ENCODE data around the gene TBC1D8B. TPM values are rescaled to one million over a fixed set of nuclear protein-coding genes. Genes with fewer than 3 reads are reported as not detected.

The TBC1D8B gene
- polyA plus RNA-seq, 5 donors, result 7.0 to 11.2 (median 10.5) TPM

DNA sequence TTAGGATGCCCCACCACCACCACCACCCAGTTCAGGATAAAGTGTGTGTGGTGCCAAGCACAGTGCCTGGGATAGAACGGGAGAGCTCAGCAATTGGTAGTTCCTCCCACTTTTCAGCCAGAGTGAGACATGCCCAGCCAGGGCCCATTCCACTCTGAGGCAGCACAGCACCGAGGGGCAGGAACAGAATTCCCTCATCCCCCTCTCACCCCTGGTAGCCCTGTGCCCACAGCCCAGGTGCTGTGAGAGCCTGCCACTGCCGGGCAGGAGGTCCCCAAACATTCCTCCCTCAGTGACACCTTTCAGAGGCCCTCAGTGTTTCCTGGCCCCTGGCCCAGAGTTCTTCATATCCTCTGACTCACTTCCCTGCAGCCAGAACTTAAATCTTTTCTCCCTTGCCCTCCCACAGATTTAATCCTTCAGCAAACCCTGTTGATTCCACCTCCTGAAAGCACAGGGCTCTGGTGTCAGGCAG lies 92.5 kb downstream of the TBC1D8B start:
- no peak for DNase-seq

DNA sequence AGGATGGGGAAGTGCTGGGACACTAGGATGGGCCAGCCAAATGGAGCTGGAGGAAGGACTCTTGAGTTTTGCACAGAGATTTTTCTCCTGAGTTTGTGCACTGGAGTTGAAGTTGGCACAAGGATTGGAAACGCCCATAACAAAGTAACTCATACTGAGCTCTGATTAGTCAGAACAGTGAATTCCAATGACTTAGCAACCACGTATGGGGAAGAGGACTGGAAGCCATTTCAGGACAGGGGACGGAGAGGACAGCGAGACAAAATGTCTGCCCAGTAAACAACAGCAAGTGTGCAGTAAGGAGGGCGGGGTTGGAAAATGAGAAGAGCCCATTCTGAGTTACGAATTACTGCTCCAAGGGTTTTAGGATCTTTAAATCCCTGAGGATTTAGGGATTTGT lies 94.8 kb downstream of the TBC1D8B start:
- DNase-seq, result no peak

- DNase-seq, result peak in 1 of 2 donors; percentile 21
Measured at GRCh38 chrX:106898462-106898861, 96.0 kb downstream of the TBC1D8B start.

DNA sequence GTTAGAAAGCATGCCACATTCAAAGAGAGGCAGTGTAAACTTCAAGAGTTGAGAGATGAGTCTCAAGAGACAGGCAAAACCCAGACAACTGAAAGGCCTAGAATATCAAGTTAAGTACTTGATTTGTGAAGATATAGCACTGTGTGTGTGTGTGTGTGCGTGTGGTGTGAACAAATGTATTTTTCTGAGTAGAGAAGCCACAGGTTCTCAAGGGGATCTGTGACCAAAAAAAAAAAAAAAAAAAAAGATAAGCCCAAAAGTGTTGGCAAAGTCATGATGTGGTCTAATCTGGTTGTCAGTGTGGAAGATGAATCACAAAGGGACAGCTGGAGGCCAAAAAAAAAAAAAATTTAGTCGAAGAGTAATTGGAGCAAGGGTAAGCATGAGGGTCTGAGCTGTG lies 96.8 kb downstream of the TBC1D8B start:
- DNase-seq, result no peak

DNA sequence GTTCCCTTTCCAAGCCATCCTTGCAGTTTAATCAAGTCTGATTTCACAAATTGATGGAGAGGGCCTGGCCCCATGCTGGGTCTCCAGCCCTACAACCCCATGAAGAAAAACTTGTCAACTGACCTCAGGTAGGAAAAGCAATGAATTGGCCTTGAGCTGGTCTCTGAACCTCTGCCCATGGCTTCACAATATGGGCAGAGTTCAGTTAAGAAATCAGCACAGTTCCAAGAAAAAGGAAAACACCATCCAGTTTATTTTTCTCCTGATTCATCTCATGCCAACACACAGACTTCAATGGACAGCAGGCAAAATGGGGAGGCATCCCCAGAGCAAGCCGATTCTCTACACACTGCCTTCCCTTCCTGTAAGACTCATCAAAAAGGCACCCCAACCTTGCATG lies 97.4 kb downstream of the TBC1D8B start:
- DNase-seq, result no peak

DNA sequence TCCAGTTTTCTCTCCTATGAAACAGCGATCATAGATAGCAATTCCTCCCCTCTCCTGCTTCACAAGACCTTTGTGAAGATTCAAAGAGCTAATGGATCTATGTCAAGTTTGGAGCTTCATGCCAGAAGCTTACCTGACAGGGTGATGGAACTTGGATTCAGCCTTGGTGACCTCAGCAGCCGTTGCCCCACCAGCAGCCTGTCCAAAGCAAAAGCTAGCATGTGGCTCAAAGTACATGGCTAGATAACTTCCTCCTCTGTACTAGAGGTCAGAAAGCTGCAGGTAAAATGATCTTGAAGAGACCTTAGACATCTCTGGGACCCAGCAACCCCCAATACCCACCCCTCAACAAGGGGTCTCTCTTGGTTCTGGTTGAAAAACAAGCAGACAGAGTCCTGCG lies 98.9 kb downstream of the TBC1D8B start:
- DNase-seq, result no peak

- DNase-seq, result no peak
Measured at GRCh38 chrX:106901781-106902219, 99.3 kb downstream of the TBC1D8B start.

GRCh38 chrX:106902684-106903083 lies 100.2 kb downstream of the TBC1D8B start:
- no peak for DNase-seq

DNA sequence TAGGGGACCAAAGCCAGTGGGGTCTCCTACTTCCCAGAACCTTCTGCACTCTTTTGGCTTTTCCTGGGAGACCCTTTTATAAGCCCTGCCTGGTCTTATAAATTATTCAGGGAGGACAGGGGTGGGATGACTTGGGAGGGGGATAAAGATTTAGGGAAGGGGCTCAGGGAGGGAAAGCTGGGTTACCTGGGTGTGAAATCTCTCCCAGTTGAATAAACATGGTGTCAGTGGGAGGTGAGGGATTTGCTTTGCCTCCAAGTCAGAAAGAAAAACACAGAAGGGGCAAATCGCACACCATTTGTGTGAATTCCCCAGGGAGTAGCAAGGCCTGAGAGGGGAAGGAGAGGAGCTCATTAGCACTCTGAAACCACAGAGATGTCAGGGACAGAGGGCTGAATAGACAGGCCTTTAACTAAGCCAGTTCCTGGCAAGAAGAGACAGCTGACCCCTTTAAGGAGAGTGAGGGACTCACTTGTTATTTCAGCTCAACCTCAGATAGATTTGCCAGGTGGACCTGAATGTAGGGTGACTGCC lies 100.9 kb downstream of the TBC1D8B start, which contains the start of gene RIPPLY1:
Gene RIPPLY1, minus strand, starts transcription at position 51 of the 534 bp plus-strand sequence. CDS start 54 bp downstream, outside the sequence.
- DNase-seq, result no peak

DNA sequence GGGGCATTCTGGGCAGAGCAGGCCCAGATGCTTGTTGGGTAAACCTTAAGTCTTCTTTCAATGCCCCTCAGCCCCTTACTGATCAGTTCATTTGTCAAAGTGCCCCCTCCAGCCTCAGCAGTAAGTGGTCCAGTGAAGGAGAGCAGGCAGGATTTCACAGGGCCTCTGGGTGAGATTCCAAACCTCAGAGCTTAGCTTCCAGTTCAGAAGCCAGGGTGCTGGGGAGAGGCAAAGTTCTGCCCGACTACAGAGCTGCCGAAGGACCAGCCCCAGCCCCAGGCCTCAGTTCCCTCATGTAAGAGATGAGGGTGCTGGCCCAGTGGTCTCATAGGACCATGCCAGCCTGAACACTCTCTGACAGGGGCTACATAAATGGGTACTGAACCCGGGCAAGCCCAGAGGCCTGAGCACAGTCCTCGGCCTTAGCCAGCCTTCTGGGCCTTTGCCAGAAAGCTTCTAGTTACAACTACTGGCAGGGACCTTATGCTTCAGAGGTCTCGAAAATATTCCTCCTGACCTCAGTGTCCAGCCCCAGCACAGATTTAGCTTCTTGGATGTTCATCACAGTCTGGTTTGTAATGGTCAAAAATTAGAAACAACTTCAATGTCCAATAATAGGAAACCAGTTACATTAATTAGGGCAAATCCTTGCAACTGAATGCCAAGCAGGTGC lies 101.5 kb downstream of the TBC1D8B start:
- no peak for DNase-seq

DNA sequence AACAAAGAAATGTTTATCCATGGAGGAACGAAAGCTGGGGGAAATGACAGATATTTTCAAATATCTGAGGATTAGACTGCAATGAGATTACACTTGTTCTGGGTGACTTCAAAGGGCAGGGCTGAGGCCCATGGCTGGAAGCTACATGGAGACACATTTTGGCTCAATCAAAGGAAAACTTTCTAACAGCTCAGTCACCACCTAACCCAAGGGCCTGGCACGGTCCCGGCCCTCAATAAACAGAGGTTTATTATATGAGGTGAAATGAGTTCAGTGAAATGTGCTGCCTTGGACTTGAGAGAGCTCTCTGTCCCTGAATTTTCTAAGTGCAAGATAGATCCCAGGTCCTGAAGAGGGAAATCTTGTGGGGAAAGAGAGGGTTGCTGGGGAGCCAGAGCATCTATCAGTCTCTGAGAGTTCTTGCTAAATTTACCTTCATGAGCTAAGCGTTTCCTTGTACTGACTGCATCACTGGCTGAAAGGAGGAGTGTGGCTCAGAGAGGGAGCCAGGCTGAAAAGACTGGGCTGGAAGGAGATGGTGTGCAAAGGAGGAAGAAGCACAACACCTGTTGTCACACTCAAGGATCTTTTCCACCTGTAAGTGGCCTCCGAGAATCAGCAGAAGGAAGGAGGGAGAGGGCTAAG lies 102.7 kb downstream of the TBC1D8B start:
- DNase-seq, result no peak

- peak; percentile 40 to 42 for DNase-seq
Measured at GRCh38 chrX:106906361-106906760, 103.9 kb downstream of the TBC1D8B start.

DNA sequence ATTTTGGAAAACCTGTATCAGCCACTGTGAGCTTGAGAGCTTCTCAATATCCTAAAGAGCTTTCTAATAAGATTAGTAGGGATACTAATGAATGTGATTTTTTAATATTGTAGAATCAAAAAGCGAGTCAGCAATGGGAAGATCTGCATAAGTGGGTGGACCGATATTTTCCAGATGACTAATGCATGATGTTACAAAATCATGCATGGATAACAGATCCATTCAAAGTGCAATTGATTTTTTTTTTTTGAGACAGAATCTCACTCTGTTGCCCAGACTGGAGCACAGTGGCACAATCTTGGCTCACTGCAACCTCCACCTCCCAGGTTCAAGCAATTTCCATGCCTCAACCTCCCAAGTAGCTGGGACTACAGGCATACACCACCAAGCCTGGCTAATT lies 110.4 kb downstream of the TBC1D8B start:
- DNase-seq, result no peak

DNA sequence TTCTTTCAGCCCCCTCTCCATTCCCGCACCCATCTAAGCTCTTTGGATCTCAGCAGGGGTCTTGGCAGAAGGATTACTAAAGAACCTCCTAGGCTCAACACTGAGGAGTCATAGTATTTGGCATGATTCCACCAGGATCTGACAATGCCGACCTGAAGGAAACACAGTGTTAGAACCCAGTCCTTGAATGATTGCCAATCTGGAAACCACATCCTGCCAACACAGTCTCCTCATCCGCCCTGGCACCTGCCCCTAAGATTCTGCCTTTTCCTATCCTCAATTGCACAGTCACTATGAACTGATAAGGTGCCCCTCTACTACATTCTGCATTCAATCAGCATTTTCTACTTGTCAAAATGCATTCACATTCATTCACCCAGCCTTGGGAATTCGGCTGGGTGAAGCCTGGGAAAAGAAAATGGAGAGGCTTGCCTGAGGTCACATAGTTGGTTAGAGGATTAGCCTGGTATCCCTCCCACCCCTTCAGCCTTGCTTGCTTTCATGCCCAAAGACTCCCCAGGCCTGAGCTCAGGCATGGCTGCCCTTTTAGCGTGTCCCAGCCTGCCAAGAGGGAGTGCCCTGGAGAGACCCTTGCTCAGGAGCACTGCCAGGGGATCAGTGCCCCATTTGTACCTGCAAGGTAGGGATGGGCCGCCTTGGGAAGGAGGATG lies 115.5 kb downstream of the TBC1D8B start:
- DNase-seq, result peak in 1 of 2 donors; percentile 13

DNA sequence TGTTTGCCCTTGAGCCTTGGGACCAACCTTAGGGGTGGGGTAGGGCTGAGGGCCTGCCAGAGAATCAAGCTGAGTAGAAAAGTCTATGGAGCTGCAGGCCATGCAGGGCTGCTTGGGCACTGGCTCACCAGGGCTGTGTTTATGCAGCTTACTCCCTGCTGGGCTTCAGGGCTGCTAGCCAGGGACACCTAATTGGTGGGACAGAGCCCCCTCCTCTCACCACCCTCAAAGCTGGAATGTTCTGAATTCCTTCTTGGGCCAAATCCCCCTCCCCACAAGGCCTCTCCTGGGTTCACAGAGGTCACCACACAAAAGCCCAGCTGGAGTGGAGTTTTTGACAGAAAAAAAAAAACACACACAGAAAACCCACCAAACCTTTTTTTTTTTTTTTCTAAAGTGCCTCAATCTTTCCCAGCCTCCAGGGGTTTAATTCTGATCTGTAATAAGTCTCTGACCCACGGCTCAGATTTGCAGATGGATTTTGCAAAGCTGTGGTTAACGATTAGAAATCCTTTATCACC lies 117.5 kb downstream of the TBC1D8B start, which contains the start of gene CLDN2:
Gene CLDN2, plus strand, starts transcription at position 471 of the 521 bp plus-strand sequence. CDS start 7,827 bp downstream, outside the sequence.
- no peak for DNase-seq

- no peak for DNase-seq
Measured at GRCh38 chrX:106921637-106922036, 119.2 kb downstream of the TBC1D8B start.

Other genes starting within 250 kb of the TBC1D8B start
- 10 to 100 TPM in 4 of 5 donors, 1 to 10 TPM in 1; 9.4 to 17.4 (median 13.9) TPM for gene RADX, start 190.7 kb upstream of the TBC1D8B start, polyA plus RNA-seq (ENCODE audit: insufficient read depth in 1 of 5, insufficient read length in 5 of 5, low replicate concordance in 1 of 5)
- 1 to 10 TPM; 1.3 to 4.2 (median 1.5) TPM for gene RNF128, start 76.0 kb upstream of the TBC1D8B start, polyA plus RNA-seq (ENCODE audit: insufficient read depth in 1 of 5, insufficient read length in 5 of 5, low replicate concordance in 1 of 5)
- under 1 TPM; 0.16 to 0.56 (median 0.27) TPM for gene RIPPLY1, start 100.7 kb downstream of the TBC1D8B start, polyA plus RNA-seq (ENCODE audit: insufficient read depth in 1 of 5, insufficient read length in 5 of 5, low replicate concordance in 1 of 5)
- 10 to 100 TPM; 30.2 to 80.0 (median 60.5) TPM for gene CLDN2, start 117.7 kb downstream of the TBC1D8B start, polyA plus RNA-seq (ENCODE audit: insufficient read depth in 1 of 5, insufficient read length in 5 of 5, low replicate concordance in 1 of 5)
- 10 to 100 TPM; 29.3 to 43.7 (median 38.3) TPM for gene MORC4, start 197.5 kb downstream of the TBC1D8B start, polyA plus RNA-seq (ENCODE audit: insufficient read depth in 1 of 5, insufficient read length in 5 of 5, low replicate concordance in 1 of 5)

Measured in right lung (tissue), 5 donors.